Fibroblast of lung (primary cell): ENCODE results near the gene CRACR2B. TPM values are rescaled to one million over a fixed set of nuclear protein-coding genes. Genes with fewer than 3 reads are reported as not detected.

Source experiments
- DNase-seq, 2 donors: peaks; one replicate each; pipeline versions ENCODE4 v3.0.0 to v3.0.0-alpha.2; 2010; ENCODE audit warnings: low read depth in 2 of 2
- H2AFZ ChIP-seq: 2 replicates; pipeline ENCODE4 v1.5.1; 2012; ENCODE audit warnings: low read length, control low read depth, inconsistent platforms
- H3K27ac ChIP-seq: 2 replicates; pipeline ENCODE4 v1.5.1; 2011; ENCODE audit warnings: low read length, control low read depth; ENCODE audit not compliant: insufficient read depth
- H3K27me3 ChIP-seq: 2 replicates; pipeline ENCODE4 v1.5.1; 2011; ENCODE audit warnings: mild to moderate bottlenecking, low read length; ENCODE audit not compliant: control insufficient read depth, insufficient read depth
- H3K36me3 ChIP-seq: 2 replicates; pipeline ENCODE4 v1.5.1; 2011; ENCODE audit warnings: low read length; ENCODE audit not compliant: control insufficient read depth, insufficient read depth
- H3K4me1 ChIP-seq: 2 replicates; pipeline ENCODE4 v1.5.1; 2011; ENCODE audit warnings: low read length; ENCODE audit not compliant: control insufficient read depth, insufficient read depth; ENCODE audit errors: extremely low read depth
- H3K4me2 ChIP-seq: 2 replicates; pipeline ENCODE4 v1.5.1; 2011; ENCODE audit warnings: low read length, control low read depth; ENCODE audit not compliant: insufficient read depth; ENCODE audit errors: extremely low read depth
- H3K4me3 ChIP-seq, 4 experiments: fragments of 200-600 bp in 1 of 4; sonication (generic) in 1 of 4; replicated peaks in 1 of 4; 2 replicates each; pipeline ENCODE4 v1.5.1; 2011 to 2016; ENCODE audit warnings: low read length in 4 of 4, low read depth in 3 of 4, mild to moderate bottlenecking in 3 of 4, control low read depth in 2 of 4, inconsistent platforms in 1 of 4, mixed read lengths in 1 of 4; ENCODE audit not compliant: insufficient read depth in 1 of 4; ENCODE audit errors: control extremely low read depth in 1 of 4
- H3K79me2 ChIP-seq: 2 replicates; pipeline ENCODE4 v1.5.1; 2012; ENCODE audit warnings: mild to moderate bottlenecking, low read length, inconsistent platforms; ENCODE audit not compliant: control insufficient read depth, insufficient read depth
- H3K9ac ChIP-seq: 2 replicates; pipeline ENCODE4 v1.5.1; 2011; ENCODE audit warnings: mild to moderate bottlenecking, low read length, control low read depth; ENCODE audit not compliant: insufficient read depth
- H3K9me3 ChIP-seq: 2 replicates; pipeline ENCODE4 v1.5.1; 2012; ENCODE audit warnings: low read depth, low read length; ENCODE audit not compliant: control insufficient read depth, insufficient read depth
- H4K20me1 ChIP-seq: 2 replicates; pipeline ENCODE4 v1.5.1; 2011; ENCODE audit warnings: low read length; ENCODE audit not compliant: control insufficient read depth, insufficient read depth; ENCODE audit errors: extremely low read depth
- CTCF ChIP-seq, 2 donors: IDR thresholded peaks in 1 of 2; conservative IDR thresholded peaks in 1 of 2; 1 replicate in 1 of 2; 2 replicates in 1 of 2; pipeline ENCODE4 v1.5.1; 2011 to 2012; ENCODE audit warnings: low read length in 2 of 2, control low read depth in 1 of 2, inconsistent platforms in 1 of 2, low read depth in 1 of 2, mild to moderate bottlenecking in 1 of 2
- EZH2 ChIP-seq: IDR thresholded peaks from 2 replicates; pipeline ENCODE4 v1.5.1; 2012; ENCODE audit warnings: low read length, control low read depth, mild to moderate bottlenecking; ENCODE audit errors: missing control alignments
- polyA plus RNA-seq, 2 donors: library from polyadenylated mRNA; depleted of rRNA in 1 of 2; stranded (reverse) in 1 of 2; unstranded in 1 of 2; fragments of >200 nt; gene quantifications; 2 replicates each; pipeline ENCODE4 v1.2.1, GENCODE V29; 2011 to 2012; ENCODE audit warnings: missing spikeins in 1 of 2
- total RNA-seq: library from RNA; depleted of rRNA; stranded (reverse); fragments of >200 nt; gene quantifications from 2 replicates; pipeline ENCODE4 v1.2.1, GENCODE V29; 2014

CRACR2B gene
- total and polyA plus RNA-seq, 2 donors (not counting 1 experiment from before 2014, with no cell fraction given): 0.11 to 0.66 TPM

GRCh38 chr11:823441-824291 lies 4.1 kb upstream of the CRACR2B start:
- no peak overlapping the region for H3K9ac ChIP-seq

GRCh38 chr11:824292-824880 lies 3.3 kb upstream of the CRACR2B start:
- H3K4me1 ChIP-seq: peaks cover 19% of the 10 kb centered on the region
- no peak overlapping the region for H2AFZ ChIP-seq
- H3K27me3 ChIP-seq: no peaks in the 10 kb centered on the region
- no peaks in the 10 kb centered on the region for H4K20me1 ChIP-seq
- H3K4me3 ChIP-seq: no peak overlapping the region
- TF ChIP-seq EZH2: no peak
- no peak for TF ChIP-seq CTCF (conservative IDR thresholded peaks at IDR 0.05 in 1 of 2, IDR thresholded peaks at IDR 0.05 in 1 of 2; ENCODE audit: low read depth in 1 of 2, low read length in 2 of 2)
- no peak overlapping the region for H3K27ac ChIP-seq
- H3K9me3 ChIP-seq: no peaks in the 10 kb centered on the region
- peaks cover 16% of the 10 kb centered on the region for H3K79me2 ChIP-seq
- H3K4me2 ChIP-seq: no peak overlapping the region
- H3K9ac ChIP-seq: no peak overlapping the region
- H3K36me3 ChIP-seq: peaks cover 15% of the 10 kb centered on the region
- DNase-seq: no peak

More at GRCh38 chr11:823441-824291, 4.1 kb upstream of the CRACR2B start:
- Histone ChIP-seq H3K4me1 (peaks cover 18% of the 10 kb centered on the region), H3K4me2 (no peak overlapping the region), H3K36me3 (peaks cover 15% of the 10 kb centered on the region), H3K27ac (no peak overlapping the region), H3K27me3 (no peaks in the 10 kb centered on the region), H4K20me1 (no peaks in the 10 kb centered on the region), H3K9me3 (no peaks in the 10 kb centered on the region), H3K79me2 (peaks cover 16% of the 10 kb centered on the region), H2AFZ (no peak overlapping the region), H3K4me3 (no peak overlapping the region)
- TF ChIP-seq EZH2 (no peak), CTCF (conservative IDR thresholded peaks at IDR 0.05 in 1 of 2, IDR thresholded peaks at IDR 0.05 in 1 of 2; ENCODE audit: low read depth in 1 of 2, low read length in 2 of 2) (no peak)
- no peak for DNase-seq

- Histone ChIP-seq H3K4me2 (no peak overlapping the region), H3K27me3 (no peaks in the 10 kb centered on the region), H3K9ac (no peak overlapping the region), H3K79me2 (peaks cover 16% of the 10 kb centered on the region), H2AFZ (no peak overlapping the region), H3K36me3 (peaks cover 15% of the 10 kb centered on the region), H3K4me3 (no peak overlapping the region), H3K9me3 (no peaks in the 10 kb centered on the region), H3K27ac (no peak overlapping the region), H4K20me1 (no peaks in the 10 kb centered on the region), H3K4me1 (peaks cover 22% of the 10 kb centered on the region)
- DNase-seq: no peak
- TF ChIP-seq EZH2 (no peak), CTCF (conservative IDR thresholded peaks at IDR 0.05 in 1 of 2, IDR thresholded peaks at IDR 0.05 in 1 of 2; ENCODE audit: low read depth in 1 of 2, low read length in 2 of 2) (no peak)
Observed at GRCh38 chr11:824942-825341, 2.8 kb upstream of the CRACR2B start.
